GOT3 (cell line): ENCODE results near the gene CORO1C.

Source experiments
- DNase-seq: peaks from one replicate; lab custom pipeline; 2025; ENCODE audit warnings: mixed read lengths; lab: John Stamatoyannopoulos, UW

The CORO1C gene

DNA sequence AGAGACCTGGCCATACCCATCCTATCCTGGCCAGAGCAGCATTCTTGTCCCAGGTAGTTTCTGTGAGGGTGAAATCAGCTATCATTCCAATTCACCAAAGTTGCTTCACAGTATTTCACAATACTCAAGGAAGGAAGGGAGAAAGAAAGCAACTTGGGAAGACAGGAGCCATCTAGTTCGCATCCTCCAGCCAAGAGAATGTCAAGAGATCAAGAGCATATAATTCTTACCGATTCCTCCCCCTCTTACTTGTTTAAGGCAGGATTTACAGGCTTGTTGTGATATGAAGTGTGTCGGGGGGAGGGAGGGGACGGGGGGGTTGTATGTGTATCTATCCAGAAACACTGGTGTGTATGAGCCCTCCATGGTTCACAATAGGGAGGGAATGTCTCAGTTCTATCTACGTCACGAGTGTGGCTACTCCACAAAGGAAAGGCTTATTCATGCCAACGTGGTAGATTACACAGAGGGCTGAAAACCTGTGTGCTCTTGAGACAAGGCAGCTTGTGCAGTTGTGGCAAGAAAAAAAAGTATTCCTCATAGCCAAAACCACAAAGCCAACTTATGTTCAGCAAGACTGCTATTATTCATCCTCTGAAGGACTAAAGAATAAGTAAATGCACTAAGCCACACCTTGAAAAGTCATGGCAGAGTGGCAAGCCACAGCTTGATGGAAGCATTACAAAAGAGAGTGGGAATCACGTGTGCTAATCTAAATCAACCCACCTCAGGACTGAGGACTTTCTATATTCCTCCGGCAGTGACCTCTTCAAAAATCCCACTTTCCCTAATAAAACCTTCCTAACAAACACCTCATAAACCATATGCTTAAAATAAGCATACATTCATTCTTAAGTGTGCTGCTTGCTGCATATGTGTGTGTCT, 35.0 kb downstream of the CORO1C start:
- no peak for DNase-seq

- no peak for DNase-seq
These were observed 36.5 kb downstream of the CORO1C start for GRCh38 chr12:108694812-108695278.

DNA sequence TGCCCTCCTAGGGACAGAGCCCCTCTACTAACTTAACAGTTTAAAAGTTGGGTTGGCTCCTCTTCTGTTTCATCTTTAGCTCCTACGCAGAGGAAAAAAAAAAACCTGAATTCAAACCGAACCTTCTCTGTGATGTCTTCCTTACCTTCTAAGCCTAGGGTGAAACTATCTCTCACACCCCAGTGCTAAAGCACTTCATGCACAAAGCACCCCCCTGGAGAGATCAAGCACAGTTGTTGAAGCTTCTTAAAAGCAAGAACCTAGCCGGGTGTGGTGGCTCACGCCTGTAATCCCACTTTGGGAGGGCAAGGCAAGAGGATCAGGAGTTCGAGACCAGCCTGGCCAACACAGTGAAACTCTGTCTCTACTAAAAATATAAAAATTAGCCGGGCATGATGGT, 37.6 kb downstream of the CORO1C start:
- no peak for DNase-seq

DNA sequence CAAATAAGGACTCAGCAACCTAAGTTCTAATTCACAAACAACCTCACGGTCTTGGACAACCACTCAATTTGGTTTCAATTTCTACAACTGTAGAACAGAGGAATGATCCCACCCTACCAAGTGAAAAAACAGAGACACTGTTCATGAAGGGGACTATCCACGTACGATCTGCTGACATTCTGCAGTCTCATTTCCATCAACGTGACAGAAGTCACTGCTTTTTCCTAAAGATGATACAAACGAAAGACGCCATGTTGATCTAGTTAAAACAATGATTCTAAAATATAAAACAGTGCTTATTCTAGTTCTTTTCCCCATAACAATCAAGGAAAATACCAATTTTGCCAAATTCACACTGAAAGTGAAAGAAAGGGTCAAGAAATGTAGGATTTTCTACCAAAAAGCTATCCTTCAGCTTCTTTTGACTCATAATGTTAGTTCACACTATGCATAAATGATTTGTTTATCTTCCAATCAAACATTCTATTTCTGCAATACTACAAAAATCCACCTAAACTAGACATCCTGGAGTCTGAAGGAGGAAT, 38.1 kb downstream of the CORO1C start:
- no peak for DNase-seq

DNA sequence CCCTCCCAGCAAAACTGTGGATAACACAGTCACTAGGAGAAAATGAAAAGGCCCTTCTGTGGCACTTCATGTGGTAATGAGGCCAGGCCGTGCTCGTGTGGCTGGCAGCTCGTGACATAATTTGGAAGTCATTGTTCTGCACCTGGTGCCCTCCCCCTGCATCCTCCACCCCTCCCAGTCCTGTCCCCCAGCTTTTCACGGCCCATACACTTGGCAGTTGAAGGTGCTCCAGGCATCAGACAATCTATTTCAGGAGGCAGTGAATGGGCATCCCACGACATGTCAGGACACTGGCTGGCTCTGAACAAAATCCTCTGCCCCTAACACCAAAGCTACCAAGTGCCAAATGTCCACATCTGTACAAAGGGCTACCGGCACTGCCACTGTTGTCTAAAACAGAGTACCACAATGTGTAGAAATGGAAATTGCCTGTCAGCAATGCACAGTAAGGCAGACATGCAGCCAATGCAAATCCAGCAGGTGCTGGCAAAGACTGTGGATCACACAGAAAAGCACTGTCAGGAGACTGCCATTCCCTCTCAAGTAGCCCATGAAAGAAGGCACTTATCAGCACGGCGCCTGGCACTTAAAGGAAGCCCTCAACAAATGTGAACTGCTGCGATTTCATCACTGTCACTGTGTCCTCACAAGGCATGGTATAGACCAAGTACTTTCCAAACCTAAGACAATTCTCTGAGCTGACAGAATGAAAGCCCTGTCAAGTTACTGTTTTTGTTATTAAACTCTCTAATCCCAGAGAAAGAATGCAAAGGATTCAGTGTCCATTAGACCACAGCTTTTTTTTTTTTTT, 39.1 kb downstream of the CORO1C start:
- no peak for DNase-seq

- DNase-seq, result peak; percentile 69
These were observed 39.9 kb downstream of the CORO1C start for GRCh38 chr12:108691175-108691997.

DNA sequence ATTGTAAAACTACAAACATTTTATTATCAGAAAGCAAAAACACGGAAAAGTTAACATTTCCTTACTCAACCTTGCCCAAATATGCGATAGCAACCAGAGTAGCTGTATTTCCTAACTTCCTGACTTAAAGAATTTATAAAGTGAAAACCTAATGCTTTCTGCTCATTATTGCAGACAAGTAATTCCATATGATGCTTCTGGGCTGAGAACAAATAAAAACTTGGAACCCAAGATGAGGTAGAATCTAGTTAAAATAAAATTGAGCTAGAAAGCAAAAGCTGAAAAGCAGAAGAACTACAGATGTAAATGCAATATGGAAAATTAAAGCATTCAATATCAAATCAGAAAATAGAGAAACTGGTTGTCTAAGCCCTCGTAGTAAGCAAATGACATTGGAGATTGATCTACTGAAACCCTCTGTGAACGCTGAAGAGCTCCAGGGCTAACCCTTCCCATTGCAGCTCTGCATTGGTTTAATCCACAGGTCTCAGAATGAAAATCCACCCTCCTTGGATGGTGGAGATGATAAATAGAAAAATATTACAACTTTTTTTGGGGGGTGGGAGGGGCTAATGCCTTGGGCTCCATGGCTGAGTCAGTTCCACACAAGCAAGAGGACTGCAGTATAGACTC, 40.7 kb downstream of the CORO1C start:
- DNase-seq, result no peak

GRCh38 chr12:108690191-108690518, 41.2 kb downstream of the CORO1C start:
- no peak for DNase-seq

DNA sequence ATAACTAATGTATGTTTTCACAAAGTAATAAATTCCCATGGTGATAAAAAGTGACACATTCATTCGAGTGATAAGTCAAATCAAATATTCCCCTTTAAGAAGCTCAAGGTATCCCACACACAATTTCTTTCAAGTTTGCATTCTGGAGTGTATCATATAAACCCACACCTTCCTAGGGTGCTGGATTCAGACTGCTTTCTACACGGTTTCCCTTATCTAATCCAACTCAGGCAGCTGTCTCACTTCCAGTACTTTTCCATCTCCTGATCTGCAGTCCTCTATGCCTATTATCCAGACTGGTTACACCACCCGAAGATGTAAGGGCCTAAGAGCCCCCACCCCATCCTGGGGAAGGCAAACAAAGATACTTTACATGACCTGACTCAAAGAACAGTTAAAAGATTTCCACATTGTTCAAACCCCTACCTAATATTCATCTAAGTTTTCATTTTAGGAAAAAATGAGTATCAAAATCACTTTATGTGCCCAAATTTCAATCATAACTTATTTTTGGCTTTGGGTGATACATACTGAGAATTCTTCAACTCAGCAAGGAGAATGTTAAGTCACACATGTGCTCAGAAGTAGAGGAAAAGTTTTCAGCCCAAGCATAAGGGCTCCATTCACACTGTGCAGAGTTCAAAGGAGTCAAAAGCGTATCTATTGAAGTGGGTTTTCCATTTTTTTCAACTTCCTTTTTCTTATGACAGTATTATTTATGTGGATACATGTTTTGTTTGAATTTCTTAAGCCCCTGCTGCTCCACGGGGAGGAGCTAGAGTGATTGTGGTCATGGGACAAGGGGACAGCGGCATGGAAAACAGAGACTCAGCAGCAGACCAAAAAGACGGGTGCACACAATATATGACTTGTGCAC, 41.8 kb downstream of the CORO1C start:
- DNase-seq, result no peak

DNA sequence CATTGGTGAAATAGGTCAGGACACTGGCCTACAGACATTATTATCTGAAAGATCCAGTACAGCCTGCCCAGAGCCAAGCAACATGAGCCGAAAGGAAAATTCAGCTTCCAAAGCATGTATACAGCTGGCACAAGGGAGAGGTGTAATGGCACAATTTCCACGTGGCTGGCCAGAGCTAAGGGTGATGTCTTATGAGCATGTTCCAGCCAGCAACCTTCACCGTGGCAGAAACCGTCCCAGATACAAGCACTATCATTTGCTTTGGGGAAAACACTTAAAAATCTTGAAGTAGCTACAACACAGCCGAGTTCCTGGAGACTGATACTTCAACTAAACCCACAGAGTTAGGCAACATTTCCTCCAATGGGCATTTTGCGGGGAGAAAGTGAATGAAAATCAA, 44.5 kb downstream of the CORO1C start:
- no peak for DNase-seq

DNA sequence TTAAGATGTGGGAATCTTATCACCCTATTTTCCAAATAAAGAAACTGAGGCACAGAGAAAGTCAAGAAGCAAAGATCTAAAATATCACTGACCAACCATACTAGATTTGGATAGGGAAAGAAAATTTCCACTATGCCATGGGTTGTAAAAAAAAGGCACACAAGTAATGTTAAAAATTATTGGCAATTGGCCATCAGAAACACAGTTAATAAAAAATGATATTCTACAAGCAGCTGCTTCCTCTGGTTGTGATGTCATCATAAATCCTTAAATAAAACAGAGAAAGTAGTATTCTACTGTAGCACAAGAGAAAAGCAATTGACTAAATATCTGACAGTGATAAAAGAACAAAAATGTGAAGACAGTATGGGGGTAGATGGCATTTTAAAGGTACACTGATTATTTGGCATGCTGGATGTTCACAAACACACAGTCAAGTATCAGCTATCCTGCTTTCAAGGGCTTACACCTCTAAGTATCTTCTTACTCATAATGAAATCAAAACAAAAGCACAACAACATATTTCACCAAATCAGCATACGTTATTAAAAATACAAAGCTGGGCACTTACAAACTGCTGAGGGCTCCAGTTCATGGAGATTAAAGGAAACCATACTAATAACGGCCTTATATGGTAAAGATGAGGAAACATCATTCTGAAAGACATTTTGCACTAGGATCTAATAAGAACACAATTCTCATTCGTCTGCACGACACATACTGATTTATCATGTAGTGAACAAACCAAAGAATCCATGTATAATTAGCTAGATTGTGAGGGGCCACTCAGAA, 45.7 kb downstream of the CORO1C start:
- DNase-seq, result no peak

DNA sequence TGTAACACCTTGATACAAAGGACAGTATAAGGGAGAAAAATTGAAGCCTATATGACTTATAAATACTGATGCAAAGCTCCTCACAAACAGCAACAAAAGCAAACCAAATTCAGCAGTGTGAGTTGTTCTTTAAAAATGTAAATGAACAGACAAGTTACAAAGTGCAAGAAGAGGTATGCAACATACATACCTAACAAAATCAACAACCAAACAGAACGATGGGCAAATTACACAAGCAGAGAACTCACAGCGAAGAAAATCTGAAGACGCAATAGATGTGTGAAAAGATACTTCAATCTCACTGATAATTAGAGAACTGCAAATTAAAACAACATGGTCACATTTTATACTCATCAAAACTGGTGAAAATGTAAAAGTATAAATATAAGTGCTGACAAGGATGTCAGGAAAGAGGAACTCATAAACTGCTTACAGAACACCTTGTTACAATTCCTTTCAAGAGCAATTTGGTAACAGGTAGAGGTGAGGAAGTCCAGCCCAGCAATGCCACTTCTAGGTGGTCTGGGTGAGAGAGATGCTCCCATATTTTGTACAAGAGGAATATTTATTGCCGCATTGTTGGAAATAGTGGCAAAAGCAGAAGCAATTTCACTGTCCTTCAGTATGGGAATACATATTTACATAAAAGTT, 47.3 kb downstream of the CORO1C start:
- DNase-seq, result no peak

- DNase-seq, result no peak
These were observed 50.0 kb downstream of the CORO1C start for GRCh38 chr12:108681317-108681716.

DNA sequence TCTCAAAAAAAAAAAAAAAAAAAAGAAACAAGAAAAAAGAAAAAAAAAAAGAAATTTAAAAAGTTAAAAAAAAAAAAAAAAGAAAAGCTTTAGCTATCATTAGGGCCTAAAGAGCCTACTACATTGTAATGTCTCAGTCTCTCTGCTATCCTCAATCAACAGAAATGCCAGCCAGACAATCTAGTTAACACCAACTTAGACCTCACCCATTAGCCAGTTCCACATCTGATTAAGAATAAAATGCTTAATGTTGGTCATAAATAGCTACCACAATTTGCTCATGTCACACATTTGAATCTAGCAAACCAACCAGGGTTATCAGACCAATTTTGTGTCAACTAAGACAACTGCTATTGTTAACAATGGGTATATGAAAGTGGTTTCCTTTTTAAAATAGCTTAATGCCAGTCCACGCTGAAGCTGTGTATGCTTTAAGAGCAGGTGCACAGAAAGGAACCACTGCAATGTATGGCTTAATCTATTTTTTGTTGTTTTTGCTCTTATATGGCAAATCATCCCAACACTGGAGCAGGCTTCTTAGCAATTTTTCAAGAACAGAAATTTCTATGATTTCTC, 52.1 kb downstream of the CORO1C start:
- DNase-seq, result no peak

GRCh38 chr12:108678104-108678730, 53.1 kb downstream of the CORO1C start:
- no peak for DNase-seq

DNA sequence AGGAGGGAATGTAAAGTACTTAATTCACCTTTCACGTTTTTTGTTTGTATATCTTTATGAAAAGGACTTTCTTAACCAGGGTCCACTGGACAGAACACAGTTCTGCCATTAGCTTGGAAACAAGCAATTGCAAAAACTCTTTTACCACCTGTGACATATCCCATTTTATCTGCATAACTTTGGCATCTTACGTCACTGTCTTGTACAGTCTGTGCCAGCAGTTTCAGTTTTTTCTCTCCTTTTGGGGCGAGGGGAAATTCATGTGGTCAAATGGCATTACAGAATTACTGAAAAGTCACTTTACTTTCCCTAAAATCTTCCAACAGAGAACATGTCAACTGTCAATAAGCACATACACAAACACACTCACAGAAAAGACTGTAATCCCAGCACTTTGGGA, 53.9 kb downstream of the CORO1C start:
- DNase-seq, result no peak

GRCh38 chr12:108676707-108677106, 54.6 kb downstream of the CORO1C start:
- DNase-seq, result no peak

DNA sequence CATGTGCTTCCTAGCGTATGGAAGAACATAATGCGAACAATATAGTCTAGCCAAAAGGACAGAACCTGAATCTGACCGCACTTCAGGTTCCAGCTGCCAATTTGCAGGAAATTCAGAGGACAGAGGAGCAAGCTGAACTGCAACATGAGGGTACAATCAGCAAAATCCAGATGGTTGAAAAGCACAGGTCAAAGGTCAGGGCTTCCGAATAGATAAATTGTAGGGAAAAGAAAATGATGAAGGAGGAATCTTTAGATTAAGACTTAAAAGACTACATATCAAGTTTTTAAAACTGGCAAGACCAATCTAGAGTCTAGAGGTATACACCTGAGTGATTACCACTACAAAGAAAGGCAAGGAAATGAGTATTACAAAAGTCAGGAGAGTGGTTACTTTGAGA, 55.5 kb downstream of the CORO1C start:
- DNase-seq, result no peak
